Endothelial cell of umbilical vein (primary cell): Measurements from ENCODE around the gene SNX18. TPM values are rescaled to one million over a fixed set of nuclear protein-coding genes. Genes with fewer than 3 reads are reported as not detected.

Experiments
- BruUV-seq: library from RNA; stranded (reverse); fragments of 400-500 nt; replicated peaks from 2 replicates; lab custom pipeline; 2021; lab: Mats Ljungman, UMichigan
- CTCF ChIA-PET: fragments of 300-600, 350-600 bp; sonication (Branson Sonifier 250); formaldehyde crosslinking; loops from one replicate; lab custom pipeline; 2021; ENCODE audit warnings: antibody characterized with exemption, inconsistent platforms; lab: Charles Lee
- POLR2A ChIA-PET: fragments of 300-600, 350-600 bp; sonication (Branson Sonifier 250); formaldehyde crosslinking; loops from one replicate; lab custom pipeline; 2021; ENCODE audit warnings: antibody characterized with exemption, inconsistent platforms; lab: Charles Lee
- DNase-seq: peaks from one replicate; pipeline ENCODE4 v3.0.0-alpha.2; 2011; ENCODE audit warnings: low read depth, low spot score
- FAIRE-seq: peaks from 2 replicates; lab custom pipeline; 2011; peaks lifted over from hg19 to GRCh38; lab: Jason Lieb, UNC
- H2AFZ ChIP-seq: 2 replicates; pipeline ENCODE4 v1.6.0; 2012; ENCODE audit warnings: low read depth, low read length, control low read depth, inconsistent platforms
- H3K27ac ChIP-seq: 2 replicates; pipeline ENCODE4 v1.5.1; 2011; ENCODE audit warnings: low read depth, mild to moderate bottlenecking, control low read depth, low read length, moderate library complexity; ENCODE audit not compliant: insufficient read depth
- H3K27me3 ChIP-seq, 2 experiments: 2 replicates each; pipeline versions ENCODE4 v1.6.0 to v1.6.1; 2011; ENCODE audit warnings: low read length in 2 of 2, mixed read lengths in 1 of 2; ENCODE audit not compliant: control insufficient read depth in 2 of 2, insufficient read depth in 2 of 2
- H3K36me3 ChIP-seq, 2 experiments: 2 replicates in 1 of 2; 3 replicates in 1 of 2; pipeline ENCODE4 v1.5.1; 2011; ENCODE audit warnings: low read length in 2 of 2, mild to moderate bottlenecking in 1 of 2, moderate library complexity in 1 of 2; ENCODE audit not compliant: control insufficient read depth in 2 of 2, insufficient read depth in 2 of 2; ENCODE audit errors: extremely low read depth in 1 of 2
- H3K4me1 ChIP-seq: 3 replicates; pipeline ENCODE4 v1.5.1; 2011; ENCODE audit warnings: mild to moderate bottlenecking, low read length; ENCODE audit not compliant: control insufficient read depth, insufficient read depth; ENCODE audit errors: extremely low read depth
- H3K4me2 ChIP-seq: 2 replicates; pipeline ENCODE4 v1.6.1; 2011; ENCODE audit warnings: low read length, control low read depth, mixed read lengths; ENCODE audit not compliant: insufficient read depth
- H3K4me3 ChIP-seq, 3 experiments: fragments of 200-600 bp in 1 of 3; sonication (generic), shearing (Covaris generic) in 1 of 3; replicated peaks in 1 of 3; 2 replicates each; pipeline ENCODE4 v1.5.1; 2011 to 2016; ENCODE audit warnings: control low read depth in 3 of 3, low read length in 3 of 3, mild to moderate bottlenecking in 2 of 3, inconsistent platforms in 1 of 3, low read depth in 1 of 3, moderate library complexity in 1 of 3; ENCODE audit not compliant: insufficient read depth in 1 of 3
- H3K79me2 ChIP-seq: 2 replicates; pipeline ENCODE4 v1.6.0; 2012; ENCODE audit warnings: low read length, inconsistent platforms; ENCODE audit not compliant: control insufficient read depth, insufficient read depth
- H3K9ac ChIP-seq: replicated peaks from 2 replicates; pipeline ENCODE3; 2011; ENCODE audit warnings: low read length, control low read depth; ENCODE audit not compliant: insufficient read depth; ENCODE audit errors: extremely low read depth
- H3K9me1 ChIP-seq: replicated peaks from 3 replicates; pipeline ENCODE4 v1.6.0; 2011; ENCODE audit warnings: mild to moderate bottlenecking, low read length; ENCODE audit not compliant: control insufficient read depth, insufficient read depth; ENCODE audit errors: extremely low read depth
- H3K9me3 ChIP-seq: replicated peaks from 2 replicates; pipeline ENCODE4 v1.5.1; 2012; ENCODE audit warnings: low read length, inconsistent platforms; ENCODE audit not compliant: control insufficient read depth, insufficient read depth
- H4K20me1 ChIP-seq: replicated peaks from 2 replicates; pipeline ENCODE3; 2011; ENCODE audit warnings: mild to moderate bottlenecking, low read length; ENCODE audit not compliant: control insufficient read depth, insufficient read depth; ENCODE audit errors: extremely low read depth
- EZH2 ChIP-seq: IDR thresholded peaks from 2 replicates; pipeline ENCODE4 v1.6.1; 2012; ENCODE audit warnings: borderline replicate concordance, low read depth, mild to moderate bottlenecking, moderate library complexity, low read length, inconsistent platforms; ENCODE audit not compliant: severe bottlenecking
- FOS ChIP-seq: IDR thresholded peaks from 2 replicates; pipeline ENCODE4 v1.6.1; 2011; ENCODE audit warnings: mild to moderate bottlenecking, low read length, moderate library complexity, borderline replicate concordance; ENCODE audit not compliant: insufficient read depth
- GATA2 ChIP-seq: IDR thresholded peaks from 2 replicates; pipeline ENCODE4 v1.7.0; 2011; ENCODE audit warnings: low read depth, mild to moderate bottlenecking, moderate library complexity, mixed read lengths, low read length; ENCODE audit not compliant: insufficient read length, insufficient read depth
- JUN ChIP-seq: IDR thresholded peaks from 2 replicates; pipeline ENCODE4 v1.6.1; 2011; ENCODE audit warnings: borderline replicate concordance, low read depth; ENCODE audit not compliant: insufficient read length, insufficient read depth
- MYC ChIP-seq: IDR thresholded peaks from one replicate; pipeline ENCODE4 v1.6.1; 2011; ENCODE audit warnings: mild to moderate bottlenecking, low read depth, low read length
- POLR2A ChIP-seq: IDR thresholded peaks from 2 replicates; pipeline ENCODE4 v1.6.1; 2012; ENCODE audit warnings: low read depth, mild to moderate bottlenecking, control low read depth, low read length
- POLR2AphosphoS5 ChIP-seq: IDR thresholded peaks from 2 replicates; pipeline ENCODE4 v1.6.1; 2012; ENCODE audit warnings: low read depth, mild to moderate bottlenecking, control low read depth, low read length, moderate library complexity; ENCODE audit not compliant: insufficient read depth
- dilution Hi-C: fragments of 300-500 bp; cut with MboI; formaldehyde crosslinking; loops from one replicate; pipeline ENCODE4 v1.15.0; 2019; ENCODE audit warnings: low sequenced_read_pairs; ENCODE audit not compliant: extremely low pct_ligation_motif_present
- intact Hi-C: fragments of 100-400 bp; cut with micrococcal nuclease; formaldehyde crosslinking; loops from one replicate; pipeline ENCODE4 v1.10.0; 2022
- polyA plus RNA-seq, 4 experiments: library from polyadenylated mRNA; depleted of rRNA in 3 of 4; stranded (reverse) in 3 of 4; unstranded in 1 of 4; fragments of >200 nt; gene quantifications; 2 replicates each; pipeline versions ENCODE4 v1.2.1 to v1.2.3, GENCODE V29; 2011 to 2012; ENCODE audit warnings: missing spikeins in 1 of 4
- total RNA-seq: library from RNA; stranded (reverse); gene quantifications from 2 replicates; pipeline ENCODE4 v1.2.3, GENCODE V29; 2021
- TF ChIP-seq, protein P1 (sequence below): IDR thresholded peaks from 2 replicates; pipeline ENCODE4 v1.6.1; 2011; ENCODE audit not compliant: insufficient read depth, insufficient read length
- TF ChIP-seq, protein P2 (sequence below), 2 donors: IDR thresholded peaks; 1 replicate in 1 of 2; 2 replicates in 1 of 2; pipeline ENCODE4 v1.5.1; 2011; ENCODE audit warnings: low read length in 2 of 2, mild to moderate bottlenecking in 2 of 2, moderate library complexity in 2 of 2, control low read depth in 1 of 2, inconsistent platforms in 1 of 2, low read depth in 1 of 2; ENCODE audit not compliant: insufficient read depth in 1 of 2; ENCODE audit errors: extremely low read depth in 1 of 2

Gene SNX18
- total and polyA plus RNA-seq, 2 donors (not counting 3 experiments of a cell fraction or from before 2014, with no cell fraction given) = 11.8 to 25.3 TPM

DNA sequence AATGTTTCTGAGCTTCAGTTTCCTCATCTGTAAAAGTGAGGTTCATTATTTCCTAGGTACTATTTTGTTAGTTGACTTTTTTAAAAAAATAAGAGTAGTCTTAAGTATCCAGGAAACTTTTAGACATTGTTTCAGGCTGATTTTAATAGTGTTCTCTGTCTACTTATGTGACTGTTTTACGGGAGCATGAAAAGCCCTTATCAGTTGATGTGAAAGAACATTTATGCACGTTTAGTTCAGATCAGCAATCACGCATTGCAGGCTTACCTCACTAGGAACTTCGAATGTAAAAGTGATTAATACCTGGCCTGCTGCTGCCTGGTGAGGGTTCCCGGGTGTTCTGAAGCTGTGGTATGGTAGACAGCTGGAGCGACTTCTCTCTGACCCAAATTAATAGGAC lies 8.1 kb downstream of the SNX18 start:
- Histone ChIP-seq H3K4me2 (no peak overlapping the region), H3K27me3 (no peaks in the 10 kb centered on the region), H3K36me3 (no peaks in the 10 kb centered on the region), H3K9me3 (no peaks in the 10 kb centered on the region), H3K9ac (no peak overlapping the region), H3K79me2 (peaks cover 83% of the 10 kb centered on the region), H4K20me1 (no peaks in the 10 kb centered on the region), H3K4me1 (peaks cover 55% of the 10 kb centered on the region), H3K27ac (no peak overlapping the region), H3K9me1 (no peaks in the 10 kb centered on the region), H2AFZ (no peak overlapping the region), H3K4me3 (no peak overlapping the region)
- no TSS peak for BruUV-seq
- CTCF ChIA-PET = interaction anchor here (1.2 to 4.2 kb wide), 6 partner anchors 12 to 634 kb away, joined by 3 to 24 read pairs (median 6); partner anchors contain the start of gene GPX8
- POLR2A ChIA-PET = no interaction called here
- FAIRE-seq (no peak), DNase-seq (no peak)
- TF ChIP-seq, protein P1, sequence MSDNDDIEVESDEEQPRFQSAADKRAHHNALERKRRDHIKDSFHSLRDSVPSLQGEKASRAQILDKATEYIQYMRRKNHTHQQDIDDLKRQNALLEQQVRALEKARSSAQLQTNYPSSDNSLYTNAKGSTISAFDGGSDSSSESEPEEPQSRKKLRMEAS = no peak
- TF ChIP-seq EZH2 (no peak), GATA2 (no peak), JUN (no peak), POLR2A (no peak), FOS (no peak), MYC (no peak), POLR2AphosphoS5 (no peak)
- TF ChIP-seq, protein P2, sequence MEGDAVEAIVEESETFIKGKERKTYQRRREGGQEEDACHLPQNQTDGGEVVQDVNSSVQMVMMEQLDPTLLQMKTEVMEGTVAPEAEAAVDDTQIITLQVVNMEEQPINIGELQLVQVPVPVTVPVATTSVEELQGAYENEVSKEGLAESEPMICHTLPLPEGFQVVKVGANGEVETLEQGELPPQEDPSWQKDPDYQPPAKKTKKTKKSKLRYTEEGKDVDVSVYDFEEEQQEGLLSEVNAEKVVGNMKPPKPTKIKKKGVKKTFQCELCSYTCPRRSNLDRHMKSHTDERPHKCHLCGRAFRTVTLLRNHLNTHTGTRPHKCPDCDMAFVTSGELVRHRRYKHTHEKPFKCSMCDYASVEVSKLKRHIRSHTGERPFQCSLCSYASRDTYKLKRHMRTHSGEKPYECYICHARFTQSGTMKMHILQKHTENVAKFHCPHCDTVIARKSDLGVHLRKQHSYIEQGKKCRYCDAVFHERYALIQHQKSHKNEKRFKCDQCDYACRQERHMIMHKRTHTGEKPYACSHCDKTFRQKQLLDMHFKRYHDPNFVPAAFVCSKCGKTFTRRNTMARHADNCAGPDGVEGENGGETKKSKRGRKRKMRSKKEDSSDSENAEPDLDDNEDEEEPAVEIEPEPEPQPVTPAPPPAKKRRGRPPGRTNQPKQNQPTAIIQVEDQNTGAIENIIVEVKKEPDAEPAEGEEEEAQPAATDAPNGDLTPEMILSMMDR (IDR thresholded peaks at IDR 0.05; ENCODE audit: extremely low read depth in 1 of 2, insufficient read depth in 1 of 2, low read depth in 1 of 2, low read length in 2 of 2) = no peak
- dilution Hi-C loops = no loop called here
- intact Hi-C loops = loop anchor here (10.0 kb wide), 1 partner anchor 459 kb away; the partner anchor contains the start of gene ESM1
